Thyroid gland (tissue), 4 donors: Measurements from ENCODE around the gene PCSK1. TPM values are rescaled to one million over a fixed set of nuclear protein-coding genes. Genes with fewer than 3 reads are reported as not detected.

Experiments used
- DNase-seq, 2 donors: peaks; one replicate each; pipeline ENCODE4 v3.0.0-alpha.2; 2019
- H3K27ac ChIP-seq, 3 donors: fragments of 200-600 bp; sonication (generic); 1 replicate in 2 of 3; 2 replicates in 1 of 3; pipeline ENCODE4 v1.5.1; 2016 to 2019; ENCODE audit warnings: mild to moderate bottlenecking in 1 of 3, moderate library complexity in 1 of 3
- H3K27me3 ChIP-seq: fragments of 200-600 bp; sonication (generic); one replicate; pipeline ENCODE4 v1.5.1; 2019
- H3K36me3 ChIP-seq, 2 donors: fragments of 200-600 bp; sonication (generic); one replicate each; pipeline ENCODE4 v1.5.1; 2016 to 2019
- H3K4me1 ChIP-seq, 2 donors: fragments of 200-600 bp; sonication (generic); one replicate each; pipeline ENCODE4 v1.5.1; 2017 to 2019
- H3K4me3 ChIP-seq, 3 donors: fragments of 200-600 bp; sonication (generic); replicated peaks in 1 of 3; 1 replicate in 2 of 3; 2 replicates in 1 of 3; pipeline ENCODE4 v1.5.1; 2016; ENCODE audit warnings: mild to moderate bottlenecking in 1 of 3
- H3K9me3 ChIP-seq: fragments of 200-600 bp; sonication (generic); one replicate; pipeline ENCODE4 v1.5.1; 2017
- CTCF ChIP-seq, 6 experiments: fragments of 200-600 bp in 3 of 6; fragments of 450-650 bp in 3 of 6; sonication (generic) in 3 of 6; IDR thresholded peaks; one replicate each; pipeline ENCODE4 v1.5.1; 2016 to 2019; ENCODE audit warnings: antibody characterized with exemption in 6 of 6, mild to moderate bottlenecking in 2 of 6, inconsistent platforms in 1 of 6, moderate library complexity in 1 of 6
- POLR2A ChIP-seq, 2 donors: fragments of 450-650 bp; IDR thresholded peaks; one replicate each; pipeline ENCODE4 v1.6.1; 2017; ENCODE audit warnings: antibody characterized with exemption in 2 of 2, mild to moderate bottlenecking in 2 of 2, moderate library complexity in 1 of 2
- WGBS, 2 donors: methylation state at CpG; one replicate each; pipeline ENCODE4 v1.1.5; 2017; 5-methylcytosine and 5-hydroxymethylcytosine counted together
- intact Hi-C: fragments of 100-400 bp; cut with DNase I; formaldehyde crosslinking; loops from one replicate; pipeline ENCODE4 v1.15.1; 2023
- total RNA-seq, 4 donors: library from RNA; depleted of rRNA; stranded (reverse); fragments of >200 nt; gene quantifications; one replicate each; pipeline ENCODE4 v1.2.3, GENCODE V29; 2016

PCSK1 gene
- total RNA-seq, 4 donors from 2014 or later, result 2.3 to 16.8 (median 7.3) TPM

DNA sequence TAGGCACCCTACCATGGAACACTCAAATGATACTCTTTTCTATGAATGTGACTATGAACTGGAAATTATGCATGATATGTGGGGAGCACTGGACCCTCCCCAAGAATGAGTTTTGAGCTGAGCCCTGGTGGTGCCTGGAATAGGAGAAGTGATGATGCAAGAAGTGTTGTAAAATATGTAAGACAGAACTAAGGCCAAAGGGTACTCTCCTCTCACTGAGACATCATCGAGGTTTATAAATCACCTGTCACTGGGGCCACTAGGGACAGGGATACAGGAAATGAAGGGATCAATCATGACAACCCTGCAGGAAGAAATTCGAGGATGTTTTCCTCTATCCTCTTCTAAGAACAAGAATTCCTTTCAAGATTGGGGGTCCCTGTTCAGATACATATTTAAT lies 45.4 kb downstream of the PCSK1 start:
- Histone ChIP-seq H3K36me3 (no peaks in the 10 kb centered on the region), H3K27ac (no peak overlapping the region), H3K27me3 (no peaks in the 10 kb centered on the region), H3K9me3 (no peaks in the 10 kb centered on the region), H3K4me1 (peaks cover 0 to 5% of the 10 kb centered on the region in 2 donors), H3K4me3 (no peak overlapping the region)
- WGBS, 2 donors, result 59 to 68% methylated on average over 2 of the region's 2 CpGs
- TF ChIP-seq CTCF (IDR thresholded peaks at IDR 0.05), result no peak
- TF ChIP-seq POLR2A (IDR thresholded peaks at IDR 0.05), result no peak
- intact Hi-C loops, result no loop called here
- no peak for DNase-seq

- TF ChIP-seq CTCF (IDR thresholded peaks at IDR 0.05) (no peak), POLR2A (IDR thresholded peaks at IDR 0.05) (no peak)
- H3K27ac ChIP-seq, result no peak overlapping the region
- no peaks in the 10 kb centered on the region for H3K9me3 ChIP-seq
- WGBS, 2 donors, result 80 to 88% methylated on average over 1 of the region's 1 CpG
- H3K36me3 ChIP-seq, result no peaks in the 10 kb centered on the region
- H3K4me3 ChIP-seq, result no peak overlapping the region
- intact Hi-C loops, result no loop called here
- no peak for DNase-seq
- no peaks in the 10 kb centered on the region for H3K4me1 ChIP-seq
- no peaks in the 10 kb centered on the region for H3K27me3 ChIP-seq
Measured at GRCh38 chr5:96385538-96385937, 47.5 kb downstream of the PCSK1 start.

- WGBS, 2 donors, result 83 to 88% methylated on average over 3 of the region's 3 CpGs
- DNase-seq, result no peak
- Histone ChIP-seq H3K27me3 (no peaks in the 10 kb centered on the region), H3K9me3 (no peaks in the 10 kb centered on the region), H3K36me3 (no peaks in the 10 kb centered on the region), H3K4me3 (no peak overlapping the region), H3K27ac (no peak overlapping the region), H3K4me1 (no peaks in the 10 kb centered on the region)
- TF ChIP-seq CTCF (IDR thresholded peaks at IDR 0.05), result no peak
- no peak for TF ChIP-seq POLR2A (IDR thresholded peaks at IDR 0.05)
- intact Hi-C loops, result no loop called here
Measured at GRCh38 chr5:96384353-96384752, 48.7 kb downstream of the PCSK1 start.

GRCh38 chr5:96381526-96381925 lies 51.5 kb downstream of the PCSK1 start:
- Histone ChIP-seq H3K27me3 (no peaks in the 10 kb centered on the region), H3K4me1 (no peaks in the 10 kb centered on the region), H3K4me3 (no peak overlapping the region), H3K36me3 (no peaks in the 10 kb centered on the region), H3K9me3 (no peaks in the 10 kb centered on the region), H3K27ac (no peak overlapping the region)
- 38 to 54% methylated on average over 5 of the region's 5 CpGs for WGBS, 2 donors
- DNase-seq, result peak; percentile 12 to 23
- intact Hi-C loops, result no loop called here
- peak in 1 of 6 experiments; percentile 12 for TF ChIP-seq CTCF (IDR thresholded peaks at IDR 0.05)
- TF ChIP-seq POLR2A (IDR thresholded peaks at IDR 0.05), result no peak

- Histone ChIP-seq H3K4me3 (no peak overlapping the region), H3K27me3 (no peaks in the 10 kb centered on the region), H3K4me1 (no peaks in the 10 kb centered on the region), H3K36me3 (no peaks in the 10 kb centered on the region), H3K9me3 (no peaks in the 10 kb centered on the region), H3K27ac (no peak overlapping the region)
- DNase-seq, result no peak
- WGBS, 2 donors, result 95 to 96% methylated on average over 5 of the region's 5 CpGs
- TF ChIP-seq POLR2A (IDR thresholded peaks at IDR 0.05) (no peak), CTCF (IDR thresholded peaks at IDR 0.05) (no peak)
- intact Hi-C loops, result no loop called here
Measured at GRCh38 chr5:96379896-96380295, 53.2 kb downstream of the PCSK1 start.
